Fibroblast of pulmonary artery (primary cell): ENCODE results near the gene KCNH1.

ENCODE experiments used
- DNase-seq: peaks from one replicate; pipeline ENCODE4 v3.0.0-alpha.2; 2010; ENCODE audit warnings: low read depth
- H3K4me3 ChIP-seq: replicated peaks from 2 replicates; pipeline ENCODE4 v1.5.1; 2011; ENCODE audit warnings: low read depth, mild to moderate bottlenecking, control low read depth, low read length, moderate library complexity
- CTCF ChIP-seq: IDR thresholded peaks from 2 replicates; pipeline ENCODE4 v1.5.1; 2011; ENCODE audit warnings: mild to moderate bottlenecking, control low read depth, low read length, inconsistent platforms; ENCODE audit errors: missing control alignments

KCNH1 gene

GRCh38 chr1:210882414-210883221, 251.3 kb downstream of the KCNH1 start:
- H3K4me3 ChIP-seq, result no peak overlapping the region

GRCh38 chr1:210878564-210878963, 255.4 kb downstream of the KCNH1 start:
- no peak overlapping the region for H3K4me3 ChIP-seq
- no peak for DNase-seq
- TF ChIP-seq CTCF, result no peak

More at GRCh38 chr1:210882414-210883221, 251.3 kb downstream of the KCNH1 start:
- DNase-seq, result no peak
- no peak for TF ChIP-seq CTCF

DNA sequence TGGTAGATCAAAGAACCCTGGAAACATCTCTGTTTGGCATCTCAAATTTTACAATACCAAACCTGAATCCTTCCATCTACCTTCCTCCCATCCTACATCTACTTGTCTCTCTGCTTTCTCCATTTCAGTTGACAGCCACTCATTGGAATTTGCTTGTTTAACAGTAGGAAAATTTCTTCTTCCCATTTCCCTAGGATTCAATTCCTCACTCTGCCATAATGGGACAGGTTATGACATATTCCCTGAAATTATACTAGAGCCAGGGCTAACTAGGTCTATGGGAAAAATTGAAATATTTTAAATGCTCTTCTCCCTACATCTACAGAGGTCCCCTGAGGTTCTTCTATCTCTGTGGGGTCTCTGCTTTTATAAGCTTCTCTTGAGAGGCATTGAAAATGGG, 257.7 kb downstream of the KCNH1 start:
- H3K4me3 ChIP-seq, result no peak overlapping the region
- TF ChIP-seq CTCF, result no peak
- DNase-seq, result no peak

GRCh38 chr1:210866532-210866931, 267.4 kb downstream of the KCNH1 start:
- no peak overlapping the region for H3K4me3 ChIP-seq
- TF ChIP-seq CTCF, result no peak
- DNase-seq, result no peak

- H3K4me3 ChIP-seq, result no peak overlapping the region
- TF ChIP-seq CTCF, result no peak
- DNase-seq, result no peak
Measured at GRCh38 chr1:210857705-210858104, 276.2 kb downstream of the KCNH1 start.

GRCh38 chr1:210857146-210857663, 276.7 kb downstream of the KCNH1 start:
- TF ChIP-seq CTCF, result no peak
- DNase-seq, result no peak
- H3K4me3 ChIP-seq, result no peak overlapping the region

DNA sequence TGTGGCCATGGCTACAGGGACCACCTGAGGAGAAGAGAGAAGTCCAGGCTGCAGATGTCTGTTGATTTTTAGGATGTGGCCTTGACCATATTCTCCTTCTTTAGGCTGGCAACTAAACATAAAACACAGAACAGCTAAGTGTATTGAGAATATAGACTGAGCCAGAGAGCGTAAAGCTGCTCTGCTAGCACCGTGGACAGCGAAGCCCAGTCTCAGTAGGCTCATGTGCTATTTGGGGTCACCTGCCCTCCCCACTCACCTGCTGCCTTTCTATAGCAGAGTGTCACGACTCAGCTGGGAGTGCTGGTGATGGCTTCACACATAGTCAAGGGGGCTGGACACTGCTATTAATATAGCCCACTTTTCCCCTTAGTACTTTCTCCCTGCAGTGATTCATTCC, 278.5 kb downstream of the KCNH1 start:
- no peak for DNase-seq
- no peak for TF ChIP-seq CTCF
- H3K4me3 ChIP-seq, result no peak overlapping the region
